Endodermal cell (in vitro differentiated cells): ENCODE measurements around the gene VPS41. TPM values are rescaled to one million over a fixed set of nuclear protein-coding genes. Genes with fewer than 3 reads are reported as not detected.

Experiments
- DNase-seq: peaks from one replicate; pipeline ENCODE4 v3.0.0-alpha.2; 2017
- H3K27ac ChIP-seq: 2 replicates; pipeline ENCODE4 v1.5.1; 2013; ENCODE audit warnings: mild to moderate bottlenecking, low read depth, low read length, moderate library complexity
- H3K27me3 ChIP-seq: 2 replicates; pipeline ENCODE4 v1.6.1; 2013; ENCODE audit warnings: mild to moderate bottlenecking, low read length, moderate library complexity; ENCODE audit not compliant: insufficient read depth, control insufficient read depth, poor library complexity, severe bottlenecking
- H3K36me3 ChIP-seq: 2 replicates; pipeline ENCODE4 v1.7.0; 2013; ENCODE audit warnings: mild to moderate bottlenecking, low read length, moderate library complexity; ENCODE audit not compliant: control insufficient read depth, insufficient read depth
- H3K4me1 ChIP-seq: one replicate; pipeline ENCODE4 v1.7.0; 2013; ENCODE audit warnings: low read length; ENCODE audit not compliant: control insufficient read depth, insufficient read depth
- H3K4me3 ChIP-seq: 2 replicates; pipeline ENCODE4 v1.5.1; 2013; ENCODE audit warnings: mild to moderate bottlenecking, low read length, moderate library complexity
- H3K9ac ChIP-seq: 2 replicates; pipeline ENCODE4 v1.6.1; 2013; ENCODE audit warnings: mild to moderate bottlenecking, low read length, moderate library complexity; ENCODE audit not compliant: poor library complexity, severe bottlenecking; ENCODE audit errors: extremely low read depth
- H3K9me3 ChIP-seq: 2 replicates; pipeline ENCODE4 v1.6.1; 2013; ENCODE audit warnings: mild to moderate bottlenecking, low read length, moderate library complexity; ENCODE audit not compliant: control insufficient read depth
- H3K27ac Mint-ChIP-seq: 2 replicates; pipeline ENCODE4 v1.8.0; 2020; ENCODE audit warnings: mixed read lengths
- H3K27me3 Mint-ChIP-seq: 2 replicates; pipeline ENCODE4 v1.8.0; 2021; ENCODE audit warnings: mild to moderate bottlenecking, mixed read lengths; ENCODE audit not compliant: insufficient read depth
- H3K36me3 Mint-ChIP-seq: 2 replicates; pipeline ENCODE4 v1.8.0; 2020; ENCODE audit warnings: low read depth, mixed read lengths
- H3K4me1 Mint-ChIP-seq: 2 replicates; pipeline ENCODE4 v1.8.0; 2020; ENCODE audit warnings: mixed read lengths
- H3K4me3 Mint-ChIP-seq: 2 replicates; pipeline ENCODE4 v1.8.0; 2020; ENCODE audit warnings: mild to moderate bottlenecking, moderate library complexity, mixed read lengths
- H3K9me3 Mint-ChIP-seq: 2 replicates; pipeline ENCODE4 v1.8.0; 2020; ENCODE audit warnings: mild to moderate bottlenecking, mixed read lengths
- WGBS, 2 experiments: methylation state at CpG; one replicate each; pipeline versions ENCODE4 v1.1.5 to v1.1.7; 2013; ENCODE audit warnings: missing lambda C conversion rate in 2 of 2, mixed read lengths in 1 of 2; ENCODE audit not compliant: insufficient coverage in 1 of 2, insufficient read length in 1 of 2; 5-methylcytosine and 5-hydroxymethylcytosine counted together
- total RNA-seq, 2 donors: library from RNA; stranded (reverse); fragmentation: NEBNext Ultra II Directional in 1 of 2; extraction: Animal tissue kit (Norgen Biotek cat#: 25700) in 1 of 2; gene quantifications; 2 replicates in 1 of 2; 3 replicates in 1 of 2; pipeline ENCODE4 v1.2.1, GENCODE V29; 2021
- TF ChIP-seq, protein P1 (sequence below): fragments of 200-600 bp; sonication (generic); conservative IDR thresholded peaks from 2 replicates; pipeline ENCODE4 v1.5.0; 2021; ENCODE audit warnings: antibody characterized with exemption, mild to moderate bottlenecking

Gene VPS41
- total RNA-seq, 2 donors from 2014 or later, result 77.1 to 78.0 TPM

- Histone ChIP-seq H3K36me3 (peaks cover 28% of the 10 kb centered on the region), H3K27ac (no peak overlapping the region), H3K9ac (no peak overlapping the region), H3K4me3 (no peak overlapping the region), H3K27me3 (no peaks in the 10 kb centered on the region), H3K4me1 (no peaks in the 10 kb centered on the region), H3K9me3 (no peaks in the 10 kb centered on the region)
- TF ChIP-seq, protein P1, sequence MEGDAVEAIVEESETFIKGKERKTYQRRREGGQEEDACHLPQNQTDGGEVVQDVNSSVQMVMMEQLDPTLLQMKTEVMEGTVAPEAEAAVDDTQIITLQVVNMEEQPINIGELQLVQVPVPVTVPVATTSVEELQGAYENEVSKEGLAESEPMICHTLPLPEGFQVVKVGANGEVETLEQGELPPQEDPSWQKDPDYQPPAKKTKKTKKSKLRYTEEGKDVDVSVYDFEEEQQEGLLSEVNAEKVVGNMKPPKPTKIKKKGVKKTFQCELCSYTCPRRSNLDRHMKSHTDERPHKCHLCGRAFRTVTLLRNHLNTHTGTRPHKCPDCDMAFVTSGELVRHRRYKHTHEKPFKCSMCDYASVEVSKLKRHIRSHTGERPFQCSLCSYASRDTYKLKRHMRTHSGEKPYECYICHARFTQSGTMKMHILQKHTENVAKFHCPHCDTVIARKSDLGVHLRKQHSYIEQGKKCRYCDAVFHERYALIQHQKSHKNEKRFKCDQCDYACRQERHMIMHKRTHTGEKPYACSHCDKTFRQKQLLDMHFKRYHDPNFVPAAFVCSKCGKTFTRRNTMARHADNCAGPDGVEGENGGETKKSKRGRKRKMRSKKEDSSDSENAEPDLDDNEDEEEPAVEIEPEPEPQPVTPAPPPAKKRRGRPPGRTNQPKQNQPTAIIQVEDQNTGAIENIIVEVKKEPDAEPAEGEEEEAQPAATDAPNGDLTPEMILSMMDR, result no peak
- H3K4me3 Mint-ChIP-seq, result no peak overlapping the region
- 0 to 48% methylated on average over 1 to 2 of the region's 2 CpGs for WGBS, 2 experiments
- H3K36me3 Mint-ChIP-seq, result peaks cover 26% of the 10 kb centered on the region
- H3K27ac Mint-ChIP-seq, result no peak overlapping the region
- H3K4me1 Mint-ChIP-seq, result no peaks in the 10 kb centered on the region
- no peaks in the 10 kb centered on the region for H3K9me3 Mint-ChIP-seq
- no peak for DNase-seq
- no peaks in the 10 kb centered on the region for H3K27me3 Mint-ChIP-seq
These were observed 135.6 kb downstream of the VPS41 start for GRCh38 chr7:38773430-38773829.

- TF ChIP-seq, protein P1, result no peak
- no peak for DNase-seq
- H3K4me3 Mint-ChIP-seq, result no peak overlapping the region
- no peaks in the 10 kb centered on the region for H3K9me3 ChIP-seq
- H3K27ac ChIP-seq, result no peak overlapping the region
- H3K4me1 ChIP-seq, result no peaks in the 10 kb centered on the region
- no peak overlapping the region for H3K9ac ChIP-seq
- no peak overlapping the region for H3K27ac Mint-ChIP-seq
- H3K9me3 Mint-ChIP-seq, result no peaks in the 10 kb centered on the region
- no peaks in the 10 kb centered on the region for H3K4me1 Mint-ChIP-seq
- WGBS, 2 experiments, result 86 to 100% methylated on average over 2 of the region's 2 CpGs
- no peaks in the 10 kb centered on the region for H3K27me3 ChIP-seq
- H3K36me3 Mint-ChIP-seq, result peaks cover 35% of the 10 kb centered on the region
- H3K4me3 ChIP-seq, result no peak overlapping the region
- peaks cover 32% of the 10 kb centered on the region for H3K36me3 ChIP-seq
- no peaks in the 10 kb centered on the region for H3K27me3 Mint-ChIP-seq
These were observed 148.8 kb downstream of the VPS41 start for GRCh38 chr7:38760226-38760625.

DNA sequence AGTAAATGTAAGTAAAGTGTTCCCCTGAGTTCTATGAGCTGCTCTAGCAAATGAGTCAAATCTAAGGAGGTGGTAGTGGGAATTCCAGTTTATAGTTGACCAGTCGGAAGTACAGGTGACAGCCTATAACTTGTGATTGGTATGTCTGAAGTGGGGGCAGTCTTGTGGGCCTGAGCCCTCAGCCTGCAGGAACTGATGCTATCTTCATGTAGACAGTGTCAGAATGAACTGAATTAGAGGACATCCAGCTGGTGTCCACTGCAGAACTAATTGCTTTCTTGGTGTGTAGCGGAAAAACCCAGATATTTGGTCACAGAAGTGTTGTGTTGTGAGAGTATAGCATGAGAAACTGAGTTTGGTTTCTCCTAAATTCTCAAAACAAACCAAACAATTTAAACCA, 150.0 kb downstream of the VPS41 start:
- Histone ChIP-seq H3K36me3 (peaks cover 29% of the 10 kb centered on the region), H3K9me3 (no peaks in the 10 kb centered on the region), H3K27ac (no peak overlapping the region), H3K27me3 (no peaks in the 10 kb centered on the region), H3K4me1 (no peaks in the 10 kb centered on the region), H3K9ac (no peak overlapping the region), H3K4me3 (no peak overlapping the region)
- no peaks in the 10 kb centered on the region for H3K9me3 Mint-ChIP-seq
- 88 to 100% methylated on average over 1 to 2 of the region's 2 CpGs for WGBS, 2 experiments
- no peak for DNase-seq
- peaks cover 36% of the 10 kb centered on the region for H3K36me3 Mint-ChIP-seq
- TF ChIP-seq, protein P1, result no peak
- no peaks in the 10 kb centered on the region for H3K4me1 Mint-ChIP-seq
- no peak overlapping the region for H3K4me3 Mint-ChIP-seq
- no peak overlapping the region for H3K27ac Mint-ChIP-seq
- no peaks in the 10 kb centered on the region for H3K27me3 Mint-ChIP-seq
